HCT116 (cell line): Measurements from ENCODE around the gene ACADSB. TPM values are rescaled to one million over a fixed set of nuclear protein-coding genes. Genes with fewer than 3 reads are reported as not detected.

Experiments
- ATAC-seq: fragments of 200-7000 bp; cut with Tn5 transposase; 2 replicates; pipeline ENCODE4 v1.9.1; 2020; ENCODE audit warnings: mild to moderate bottlenecking, moderate library complexity
- BruUV-seq: library from RNA; stranded (reverse); fragments of 400-500 nt; replicated peaks from 2 replicates; lab custom pipeline; 2021; lab: Mats Ljungman, UMichigan
- CTCF ChIA-PET: fragments of 300-600 bp; sonication (Branson Sonifier 250); formaldehyde crosslinking; loops from one replicate; lab custom pipeline; 2021; ENCODE audit warnings: antibody characterized with exemption; lab: Charles Lee
- POLR2A ChIA-PET: fragments of 300-600, 350-600 bp; sonication (Branson Sonifier 250); formaldehyde crosslinking; loops from one replicate; lab custom pipeline; 2021; ENCODE audit warnings: antibody characterized with exemption; lab: Charles Lee
- RAD21 ChIA-PET, 2 experiments: fragments of 300-600 bp; sonication (Branson Sonifier 250); formaldehyde crosslinking; loops; one replicate each; lab custom pipeline; 2023; ENCODE audit warnings: low total read pairs in 2 of 2; ENCODE audit not compliant: uncharacterized antibody in 2 of 2, unreplicated experiment in 2 of 2, low non-redundant PET in 1 of 2; lab: Charles Lee
- DNase-seq: peaks from one replicate; pipeline ENCODE4 v3.0.0-alpha.2; 2010; ENCODE audit warnings: low read depth, low spot score
- H2AFZ ChIP-seq: fragments of 200-600 bp; shearing (Covaris generic), sonication (generic); 2 replicates; pipeline ENCODE4 v1.6.1; 2017; ENCODE audit warnings: low read depth, mixed run types, mixed read lengths, antibody characterized with exemption, low read length; ENCODE audit not compliant: poor library complexity, severe bottlenecking
- H3K27ac ChIP-seq: 2 replicates; pipeline ENCODE4 v1.5.1; 2012; ENCODE audit warnings: low read depth, low read length
- H3K27me3 ChIP-seq: fragments of 200-600 bp; sonication (generic); 2 replicates; pipeline ENCODE4 v1.6.1; 2016; ENCODE audit warnings: mixed run types, low read length, mixed read lengths; ENCODE audit not compliant: insufficient read depth
- H3K36me3 ChIP-seq, 2 experiments: fragments of 200-500 bp in 1 of 2; fragments of 200-600 bp in 1 of 2; sonication (Bioruptor generic) in 1 of 2; sonication (generic) in 1 of 2; 2 replicates each; pipeline versions ENCODE4 v1.5.1 to v1.6.1; 2014 to 2016; ENCODE audit warnings: low read length in 2 of 2, inconsistent platforms in 1 of 2, mixed read lengths in 1 of 2, mixed run types in 1 of 2; ENCODE audit not compliant: insufficient read depth in 2 of 2, control insufficient read depth in 1 of 2
- H3K4me1 ChIP-seq, 2 experiments: fragments of 200-600 bp in 1 of 2; sonication (generic) in 1 of 2; 2 replicates each; pipeline versions ENCODE4 v1.5.1 to v1.6.1; 2012 to 2017; ENCODE audit warnings: low read length in 2 of 2, inconsistent platforms in 1 of 2, mild to moderate bottlenecking in 1 of 2, mixed read lengths in 1 of 2, mixed run types in 1 of 2, moderate library complexity in 1 of 2; ENCODE audit not compliant: insufficient read depth in 2 of 2, control insufficient read depth in 1 of 2
- H3K4me2 ChIP-seq: fragments of 200-600 bp; sonication (generic); 2 replicates; pipeline ENCODE4 v1.6.1; 2017; ENCODE audit warnings: mixed run types, low read length, mixed read lengths
- H3K4me3 ChIP-seq, 2 experiments: fragments of 200-600 bp in 1 of 2; sonication (generic) in 1 of 2; replicated peaks in 1 of 2; 2 replicates each; pipeline ENCODE4 v1.5.1; 2011 to 2016; ENCODE audit warnings: low read length in 2 of 2, control low read depth in 1 of 2, low read depth in 1 of 2, mild to moderate bottlenecking in 1 of 2, mixed read lengths in 1 of 2, mixed run types in 1 of 2
- H3K79me2 ChIP-seq: fragments of 200-600 bp; sonication (generic); 2 replicates; pipeline ENCODE4 v1.6.1; 2017; ENCODE audit warnings: mild to moderate bottlenecking, mixed run types, low read length, moderate library complexity, mixed read lengths; ENCODE audit not compliant: insufficient read depth
- H3K9ac ChIP-seq: fragments of 200-600 bp; sonication (generic); 2 replicates; pipeline ENCODE4 v1.6.1; 2016; ENCODE audit warnings: low read length, mixed read lengths
- H3K9me2 ChIP-seq: fragments of 200-600 bp; sonication (generic), shearing (Covaris generic); 2 replicates; pipeline ENCODE4 v1.6.1; 2017; ENCODE audit warnings: mixed run types, mild to moderate bottlenecking, moderate library complexity; ENCODE audit not compliant: insufficient read depth
- H3K9me3 ChIP-seq, 2 experiments: fragments of 200-500 bp in 1 of 2; fragments of 200-600 bp in 1 of 2; sonication (Bioruptor generic) in 1 of 2; sonication (generic) in 1 of 2; 2 replicates each; pipeline ENCODE4 v1.6.1; 2014 to 2017; ENCODE audit warnings: low read length in 2 of 2, mixed read lengths in 2 of 2, inconsistent platforms in 1 of 2, low read depth in 1 of 2, mild to moderate bottlenecking in 1 of 2, mixed run types in 1 of 2, moderate library complexity in 1 of 2; ENCODE audit not compliant: control insufficient read depth in 1 of 2, insufficient read depth in 1 of 2
- H4K20me1 ChIP-seq: fragments of 200-600 bp; sonication (generic), shearing (Covaris generic); 2 replicates; pipeline ENCODE4 v1.6.1; 2017; ENCODE audit warnings: mixed run types, mild to moderate bottlenecking, moderate library complexity; ENCODE audit not compliant: insufficient read depth
- ELF1 ChIP-seq: IDR thresholded peaks from 2 replicates; pipeline ENCODE4 v1.6.1; 2012; ENCODE audit warnings: low read depth, borderline replicate concordance
- EZH2 ChIP-seq: fragments of 200-600 bp; sonication (generic); IDR thresholded peaks from 2 replicates; pipeline ENCODE4 v1.6.1; 2017; ENCODE audit warnings: antibody characterized with exemption, mixed run types
- MAX ChIP-seq: IDR thresholded peaks from 2 replicates; pipeline ENCODE4 v1.6.1; 2012
- RAD21 ChIP-seq: IDR thresholded peaks from 2 replicates; pipeline ENCODE4 v1.6.1; 2012; ENCODE audit warnings: low read depth, mild to moderate bottlenecking
- SIN3A ChIP-seq: IDR thresholded peaks from 2 replicates; pipeline ENCODE4 v1.6.1; 2012; ENCODE audit warnings: low read depth
- TCF7L2 ChIP-seq: IDR thresholded peaks from 2 replicates; pipeline ENCODE4 v1.7.0; 2011; ENCODE audit warnings: borderline replicate concordance, inconsistent platforms; ENCODE audit not compliant: insufficient read depth, insufficient read length; ENCODE audit errors: extremely low read depth
- intact Hi-C: fragments of 100-400 bp; cut with micrococcal nuclease; formaldehyde crosslinking; loops from 2 replicates; pipeline ENCODE4 v1.10.0; 2022
- total RNA-seq: library from RNA; stranded (reverse); gene quantifications from one replicate; pipeline ENCODE4 v1.2.1, GENCODE V29; 2021; ENCODE audit not compliant: unreplicated experiment
- TF ChIP-seq, protein P1 (sequence below), 3 experiments: fragments of 200-600 bp in 1 of 3; sonication (generic) in 1 of 3; IDR thresholded peaks in 2 of 3; conservative IDR thresholded peaks in 1 of 3; 2 replicates each; pipeline ENCODE4 v1.5.1; 2012 to 2017; ENCODE audit warnings: low read depth in 2 of 3, low read length in 2 of 3, antibody characterized with exemption in 1 of 3, borderline replicate concordance in 1 of 3, control low read depth in 1 of 3, mild to moderate bottlenecking in 1 of 3, mixed read lengths in 1 of 3, mixed run types in 1 of 3, moderate library complexity in 1 of 3; ENCODE audit not compliant: insufficient read depth in 1 of 3

The ACADSB gene
- total RNA-seq, 1 experiment from 2014 or later: 33.3 TPM

GRCh38 chr10:123019941-123020703, 11.3 kb downstream of the ACADSB start:
- no peak overlapping the region for H3K27ac ChIP-seq
- ChIA-PET POLR2A (no interaction called here), RAD21 (no interaction called here), CTCF (interaction anchor here (1.5 to 2.2 kb wide), 2 partner anchors 9 to 14 kb away, joined by 11 to 14 read pairs; no protein-coding TSS in a partner anchor)
- DNase-seq (no peak), ATAC-seq (no peak)
- no peaks in the 10 kb centered on the region for H3K27me3 ChIP-seq
- H3K4me2 ChIP-seq: no peak overlapping the region
- no peak for TF ChIP-seq MAX
- TF ChIP-seq EZH2: no peak
- no peak for TF ChIP-seq SIN3A
- no peak for TF ChIP-seq RAD21
- H3K9me3 ChIP-seq: no peaks in the 10 kb centered on the region
- H3K9me2 ChIP-seq: no peaks in the 10 kb centered on the region
- no peak overlapping the region for H3K9ac ChIP-seq
- BruUV-seq: no TSS peak
- intact Hi-C loops: no loop called here
- no peak overlapping the region for H3K4me3 ChIP-seq
- H3K36me3 ChIP-seq: no peaks in the 10 kb centered on the region
- H4K20me1 ChIP-seq: no peaks in the 10 kb centered on the region
- H3K4me1 ChIP-seq: no peaks in the 10 kb centered on the region
- H2AFZ ChIP-seq: no peak overlapping the region
- no peaks in the 10 kb centered on the region for H3K79me2 ChIP-seq

- Histone ChIP-seq H3K4me2 (no peak overlapping the region), H3K4me3 (no peak overlapping the region), H4K20me1 (no peaks in the 10 kb centered on the region), H3K79me2 (no peaks in the 10 kb centered on the region), H2AFZ (no peak overlapping the region), H3K36me3 (no peaks in the 10 kb centered on the region), H3K4me1 (no peaks in the 10 kb centered on the region), H3K9me3 (no peaks in the 10 kb centered on the region), H3K27ac (no peak overlapping the region), H3K9ac (no peak overlapping the region), H3K9me2 (no peaks in the 10 kb centered on the region), H3K27me3 (no peaks in the 10 kb centered on the region)
- TF ChIP-seq ELF1 (no peak), RAD21 (peak; percentile 50; the same call in 1 of the 2 replicates), TCF7L2 (no peak)
- TF ChIP-seq, protein P1, sequence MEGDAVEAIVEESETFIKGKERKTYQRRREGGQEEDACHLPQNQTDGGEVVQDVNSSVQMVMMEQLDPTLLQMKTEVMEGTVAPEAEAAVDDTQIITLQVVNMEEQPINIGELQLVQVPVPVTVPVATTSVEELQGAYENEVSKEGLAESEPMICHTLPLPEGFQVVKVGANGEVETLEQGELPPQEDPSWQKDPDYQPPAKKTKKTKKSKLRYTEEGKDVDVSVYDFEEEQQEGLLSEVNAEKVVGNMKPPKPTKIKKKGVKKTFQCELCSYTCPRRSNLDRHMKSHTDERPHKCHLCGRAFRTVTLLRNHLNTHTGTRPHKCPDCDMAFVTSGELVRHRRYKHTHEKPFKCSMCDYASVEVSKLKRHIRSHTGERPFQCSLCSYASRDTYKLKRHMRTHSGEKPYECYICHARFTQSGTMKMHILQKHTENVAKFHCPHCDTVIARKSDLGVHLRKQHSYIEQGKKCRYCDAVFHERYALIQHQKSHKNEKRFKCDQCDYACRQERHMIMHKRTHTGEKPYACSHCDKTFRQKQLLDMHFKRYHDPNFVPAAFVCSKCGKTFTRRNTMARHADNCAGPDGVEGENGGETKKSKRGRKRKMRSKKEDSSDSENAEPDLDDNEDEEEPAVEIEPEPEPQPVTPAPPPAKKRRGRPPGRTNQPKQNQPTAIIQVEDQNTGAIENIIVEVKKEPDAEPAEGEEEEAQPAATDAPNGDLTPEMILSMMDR (IDR thresholded peaks at IDR 0.05 in 2 of 3, conservative IDR thresholded peaks at IDR 0.05 in 1 of 3; ENCODE audit: borderline replicate concordance in 1 of 3, insufficient read depth in 1 of 3, low read depth in 2 of 3, low read length in 2 of 3): peak; percentile 41 to 83 (median 80); a peak in 5 of 6 replicates
- no TSS peak for BruUV-seq
- ChIA-PET POLR2A (interaction anchor here (1.1 kb wide), 1 partner anchor 11 kb away, joined by 9 read pairs; no protein-coding TSS in a partner anchor), RAD21 (no interaction called here), CTCF (interaction anchor here (0.7 to 2.2 kb wide), 20 partner anchors 8 to 561 kb away, joined by 3 to 14 read pairs (median 4); partner anchors contain the start of genes BUB3 and IKZF5)
- intact Hi-C loops: no loop called here
- peak; percentile 29 for DNase-seq
- peak; percentile 86 for ATAC-seq
Observed at GRCh38 chr10:123021517-123021916, 12.7 kb downstream of the ACADSB start.
